ENCODE results near the gene EFEMP1.

Gene EFEMP1

GRCh38 chr2:55887901-55888624 lies 35.5 kb downstream of the EFEMP1 start:
- H3K9ac ChIP-seq (ENCODE audit: low read depth, low read length): no peak overlapping the region
- H3K9me3 ChIP-seq (ENCODE audit: insufficient read depth, low read length, severe bottlenecking): no peaks in the 10 kb centered on the region
- no peak overlapping the region for H3K4me2 ChIP-seq (ENCODE audit: insufficient read depth, low read length)
- H4K20me1 ChIP-seq (ENCODE audit: insufficient read depth, low read length): no peaks in the 10 kb centered on the region
- H3K79me2 ChIP-seq (ENCODE audit: insufficient read depth, low read length): no peaks in the 10 kb centered on the region
- DNase-seq (no peak), ATAC-seq (ENCODE audit: insufficient read depth, low read depth) (no peak)
- H3K4me3 ChIP-seq (ENCODE audit: low read depth in 1 of 2, low read length in 2 of 2): no peak overlapping the region
- H3K4me1 ChIP-seq (ENCODE audit: insufficient read depth, low read length): no peaks in the 10 kb centered on the region
- H3K27ac ChIP-seq (ENCODE audit: low read length): no peak overlapping the region
- no peaks in the 10 kb centered on the region for H3K36me3 ChIP-seq (ENCODE audit: insufficient read depth, low read length)
- TF ChIP-seq EZH2 (IDR thresholded peaks at IDR 0.05; ENCODE audit: borderline replicate concordance, low read depth, low read length, severe bottlenecking): no peak
- TF ChIP-seq, protein P1, sequence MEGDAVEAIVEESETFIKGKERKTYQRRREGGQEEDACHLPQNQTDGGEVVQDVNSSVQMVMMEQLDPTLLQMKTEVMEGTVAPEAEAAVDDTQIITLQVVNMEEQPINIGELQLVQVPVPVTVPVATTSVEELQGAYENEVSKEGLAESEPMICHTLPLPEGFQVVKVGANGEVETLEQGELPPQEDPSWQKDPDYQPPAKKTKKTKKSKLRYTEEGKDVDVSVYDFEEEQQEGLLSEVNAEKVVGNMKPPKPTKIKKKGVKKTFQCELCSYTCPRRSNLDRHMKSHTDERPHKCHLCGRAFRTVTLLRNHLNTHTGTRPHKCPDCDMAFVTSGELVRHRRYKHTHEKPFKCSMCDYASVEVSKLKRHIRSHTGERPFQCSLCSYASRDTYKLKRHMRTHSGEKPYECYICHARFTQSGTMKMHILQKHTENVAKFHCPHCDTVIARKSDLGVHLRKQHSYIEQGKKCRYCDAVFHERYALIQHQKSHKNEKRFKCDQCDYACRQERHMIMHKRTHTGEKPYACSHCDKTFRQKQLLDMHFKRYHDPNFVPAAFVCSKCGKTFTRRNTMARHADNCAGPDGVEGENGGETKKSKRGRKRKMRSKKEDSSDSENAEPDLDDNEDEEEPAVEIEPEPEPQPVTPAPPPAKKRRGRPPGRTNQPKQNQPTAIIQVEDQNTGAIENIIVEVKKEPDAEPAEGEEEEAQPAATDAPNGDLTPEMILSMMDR (IDR thresholded peaks at IDR 0.05; ENCODE audit: borderline replicate concordance, extremely low read depth, low read length, poor library complexity, severe bottlenecking): no peak
- H2AFZ ChIP-seq (ENCODE audit: low read depth, low read length): no peak overlapping the region
- H3K27me3 ChIP-seq (ENCODE audit: insufficient read depth, low read length, poor library complexity): no peaks in the 10 kb centered on the region

GRCh38 chr2:55887351-55887750 lies 36.2 kb downstream of the EFEMP1 start:
- Histone ChIP-seq H3K9ac (ENCODE audit: low read depth, low read length) (no peak overlapping the region), H3K9me3 (ENCODE audit: insufficient read depth, low read length, severe bottlenecking) (no peaks in the 10 kb centered on the region), H3K4me1 (ENCODE audit: insufficient read depth, low read length) (no peaks in the 10 kb centered on the region), H3K27ac (ENCODE audit: low read length) (no peak overlapping the region), H3K4me3 (ENCODE audit: low read depth in 1 of 2, low read length in 2 of 2) (no peak overlapping the region), H3K79me2 (ENCODE audit: insufficient read depth, low read length) (no peaks in the 10 kb centered on the region), H3K36me3 (ENCODE audit: insufficient read depth, low read length) (no peaks in the 10 kb centered on the region), H3K4me2 (ENCODE audit: insufficient read depth, low read length) (no peak overlapping the region), H3K27me3 (ENCODE audit: insufficient read depth, low read length, poor library complexity) (no peaks in the 10 kb centered on the region), H2AFZ (ENCODE audit: low read depth, low read length) (no peak overlapping the region), H4K20me1 (ENCODE audit: insufficient read depth, low read length) (no peaks in the 10 kb centered on the region)
- DNase-seq (no peak), ATAC-seq (ENCODE audit: insufficient read depth, low read depth) (no peak)
- TF ChIP-seq, protein P1 (IDR thresholded peaks at IDR 0.05; ENCODE audit: borderline replicate concordance, extremely low read depth, low read length, poor library complexity, severe bottlenecking): no peak
- no peak for TF ChIP-seq EZH2 (IDR thresholded peaks at IDR 0.05; ENCODE audit: borderline replicate concordance, low read depth, low read length, severe bottlenecking)

GRCh38 chr2:55885944-55886281 lies 37.7 kb downstream of the EFEMP1 start:
- no peak overlapping the region for H2AFZ ChIP-seq (ENCODE audit: low read depth, low read length)
- no peak overlapping the region for H3K4me2 ChIP-seq (ENCODE audit: insufficient read depth, low read length)
- no peak overlapping the region for H3K27ac ChIP-seq (ENCODE audit: low read length)
- H3K4me1 ChIP-seq (ENCODE audit: insufficient read depth, low read length): no peaks in the 10 kb centered on the region
- no peak overlapping the region for H3K9ac ChIP-seq (ENCODE audit: low read depth, low read length)
- no peak for DNase-seq
- H4K20me1 ChIP-seq (ENCODE audit: insufficient read depth, low read length): no peaks in the 10 kb centered on the region
- H3K79me2 ChIP-seq (ENCODE audit: insufficient read depth, low read length): no peaks in the 10 kb centered on the region
- TF ChIP-seq EZH2 (IDR thresholded peaks at IDR 0.05; ENCODE audit: borderline replicate concordance, low read depth, low read length, severe bottlenecking): no peak
- TF ChIP-seq, protein P1 (IDR thresholded peaks at IDR 0.05; ENCODE audit: borderline replicate concordance, extremely low read depth, low read length, poor library complexity, severe bottlenecking): no peak
- H3K9me3 ChIP-seq (ENCODE audit: insufficient read depth, low read length, severe bottlenecking): no peaks in the 10 kb centered on the region
- no peaks in the 10 kb centered on the region for H3K36me3 ChIP-seq (ENCODE audit: insufficient read depth, low read length)
- no peak overlapping the region for H3K4me3 ChIP-seq (ENCODE audit: low read depth in 1 of 2, low read length in 2 of 2)
- ATAC-seq (ENCODE audit: insufficient read depth, low read depth): no peak
- H3K27me3 ChIP-seq (ENCODE audit: insufficient read depth, low read length, poor library complexity): no peaks in the 10 kb centered on the region

All from DND-41 (cell line).